Activated naive CD4-positive, alpha-beta T cell treated with anti-CD3 and anti-CD28 coated beads for 36 hours (primary cell): ENCODE results near the gene TJP2. TPM values are rescaled to one million over a fixed set of nuclear protein-coding genes. Genes with fewer than 3 reads are reported as not detected.

Experiments
- CTCF ChIA-PET: fragments of 350-600 bp; sonication (Branson Sonifier 250); formaldehyde crosslinking; loops from one replicate; lab custom pipeline; 2021; ENCODE audit warnings: antibody characterized with exemption; lab: Charles Lee
- DNase-seq: peaks from one replicate; pipeline ENCODE4 v3.0.0-alpha.2; 2020
- H3K27ac Mint-ChIP-seq: one replicate; pipeline ENCODE4 v1.8.0; 2021; ENCODE audit warnings: mild to moderate bottlenecking, mixed read lengths
- H3K27me3 Mint-ChIP-seq: one replicate; pipeline ENCODE4 v1.8.0; 2021; ENCODE audit warnings: low read depth, mixed read lengths
- H3K36me3 Mint-ChIP-seq: one replicate; pipeline ENCODE4 v1.8.0; 2021; ENCODE audit warnings: low read depth, mixed read lengths
- H3K4me1 Mint-ChIP-seq: one replicate; pipeline ENCODE4 v1.8.0; 2021; ENCODE audit warnings: low read depth, mixed read lengths
- H3K4me3 Mint-ChIP-seq: one replicate; pipeline ENCODE4 v1.8.0; 2021; ENCODE audit warnings: mild to moderate bottlenecking, moderate library complexity, mixed read lengths
- H3K9me3 Mint-ChIP-seq: one replicate; pipeline ENCODE4 v1.8.0; 2021; ENCODE audit warnings: mixed read lengths
- intact Hi-C: fragments of 100-400 bp; cut with micrococcal nuclease; formaldehyde crosslinking; loops from one replicate; pipeline ENCODE4 v1.15.1; 2023
- total RNA-seq, 2 experiments: library from RNA; stranded (reverse); gene quantifications; one replicate each; pipeline ENCODE4 v1.2.3, GENCODE V29; 2021

The TJP2 gene
- total RNA-seq, 2 experiments from 2014 or later = 7.6 to 9.1 TPM

DNA sequence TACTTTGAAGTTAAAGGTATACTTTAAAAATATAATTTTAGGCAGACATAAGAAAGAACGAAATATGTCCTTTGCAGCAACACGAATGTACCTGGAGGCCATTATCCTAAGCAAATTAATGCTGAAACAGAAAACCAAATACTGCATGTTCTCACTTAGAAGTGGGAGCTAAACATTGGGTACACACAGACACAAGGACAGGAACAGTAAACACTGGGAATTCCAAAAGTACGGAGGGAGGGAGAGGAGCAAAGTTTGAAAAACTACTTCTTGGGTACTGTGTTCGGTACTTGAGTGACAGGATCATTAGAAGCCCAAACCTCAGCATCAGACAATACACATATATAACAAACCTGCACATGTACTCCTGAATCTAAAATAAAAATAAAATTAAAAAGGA lies 40.9 kb downstream of the TJP2 start:
- no peaks in the 10 kb centered on the region for H3K4me1 Mint-ChIP-seq
- CTCF ChIA-PET = interaction anchor here (0.7 to 1.0 kb wide), 2 partner anchors 57 to 647 kb away, joined by 3 read pairs; no protein-coding TSS in a partner anchor
- DNase-seq = no peak
- H3K27me3 Mint-ChIP-seq = no peaks in the 10 kb centered on the region
- no peaks in the 10 kb centered on the region for H3K9me3 Mint-ChIP-seq
- no peak overlapping the region for H3K4me3 Mint-ChIP-seq
- peaks cover 1% of the 10 kb centered on the region for H3K36me3 Mint-ChIP-seq
- intact Hi-C loops = no loop called here
- no peak overlapping the region for H3K27ac Mint-ChIP-seq

DNA sequence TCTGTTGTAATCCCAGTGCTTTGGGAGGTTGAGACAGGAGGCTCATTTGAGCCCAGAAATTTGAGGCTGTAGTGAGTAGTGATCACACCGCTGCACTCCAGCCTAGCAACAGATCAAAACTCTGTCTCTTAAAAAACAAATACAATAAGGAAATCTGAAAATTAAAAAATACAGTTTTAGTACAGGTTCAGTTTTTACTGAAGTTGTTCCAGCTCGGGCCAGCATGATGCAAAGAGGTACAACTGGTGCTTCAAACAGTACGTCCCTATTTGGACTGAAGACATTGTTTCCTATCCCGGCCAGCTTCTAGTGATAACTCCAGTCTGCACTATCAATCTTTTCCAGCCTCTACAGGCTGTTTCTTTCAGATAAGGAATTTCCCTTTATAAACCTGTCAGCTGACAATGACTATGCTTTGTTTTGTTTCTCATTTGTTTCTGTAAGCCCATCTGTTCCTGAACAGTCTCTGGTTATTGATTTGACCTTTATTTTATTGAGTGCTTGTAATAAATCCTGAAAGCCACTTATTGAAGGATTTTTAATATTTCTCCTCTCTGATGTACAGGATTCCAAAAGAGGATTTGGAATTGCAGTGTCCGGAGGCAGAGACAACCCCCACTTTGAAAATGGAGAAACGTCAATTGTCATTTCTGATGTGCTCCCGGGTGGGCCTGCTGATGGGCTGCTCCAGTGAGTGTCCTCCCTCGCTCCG lies 41.9 kb downstream of the TJP2 start:
- Mint-ChIP-seq H3K27ac (no peak overlapping the region), H3K4me3 (no peak overlapping the region), H3K27me3 (no peaks in the 10 kb centered on the region), H3K9me3 (no peaks in the 10 kb centered on the region), H3K36me3 (peaks cover 4% of the 10 kb centered on the region), H3K4me1 (no peaks in the 10 kb centered on the region)
- intact Hi-C loops = no loop called here
- DNase-seq = no peak
- CTCF ChIA-PET = interaction anchor here (0.6 kb wide), 1 partner anchor 22 kb away, joined by 3 read pairs; no protein-coding TSS in a partner anchor

DNA sequence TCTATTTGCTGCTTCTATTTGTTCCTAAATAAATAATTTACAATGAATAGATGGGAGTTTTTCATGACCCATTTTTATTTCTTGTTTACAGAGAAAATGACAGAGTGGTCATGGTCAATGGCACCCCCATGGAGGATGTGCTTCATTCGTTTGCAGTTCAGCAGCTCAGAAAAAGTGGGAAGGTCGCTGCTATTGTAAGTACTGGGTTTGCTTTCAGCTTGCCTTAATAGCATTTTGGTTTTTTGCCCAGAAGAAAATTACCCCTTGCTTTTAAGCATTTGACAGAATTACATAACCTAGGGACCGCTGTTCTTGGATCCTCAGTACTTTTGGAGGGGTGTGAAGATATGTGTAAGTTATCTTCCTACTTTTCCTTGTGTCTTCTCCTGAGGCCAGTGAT lies 44.1 kb downstream of the TJP2 start:
- Mint-ChIP-seq H3K9me3 (no peaks in the 10 kb centered on the region), H3K27me3 (no peaks in the 10 kb centered on the region), H3K4me3 (no peak overlapping the region), H3K36me3 (peaks cover 4% of the 10 kb centered on the region), H3K27ac (no peak overlapping the region), H3K4me1 (no peaks in the 10 kb centered on the region)
- CTCF ChIA-PET = no interaction called here
- intact Hi-C loops = no loop called here
- DNase-seq = no peak

DNA sequence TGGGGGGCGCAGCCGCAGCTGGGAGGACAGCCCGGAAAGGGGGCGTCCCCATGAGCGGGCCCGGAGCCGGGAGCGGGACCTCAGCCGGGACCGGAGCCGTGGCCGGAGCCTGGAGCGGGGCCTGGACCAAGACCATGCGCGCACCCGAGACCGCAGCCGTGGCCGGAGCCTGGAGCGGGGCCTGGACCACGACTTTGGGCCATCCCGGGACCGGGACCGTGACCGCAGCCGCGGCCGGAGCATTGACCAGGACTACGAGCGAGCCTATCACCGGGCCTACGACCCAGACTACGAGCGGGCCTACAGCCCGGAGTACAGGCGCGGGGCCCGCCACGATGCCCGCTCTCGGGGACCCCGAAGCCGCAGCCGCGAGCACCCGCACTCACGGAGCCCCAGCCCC lies 47.0 kb downstream of the TJP2 start:
- Mint-ChIP-seq H3K9me3 (no peaks in the 10 kb centered on the region), H3K36me3 (peaks cover 8% of the 10 kb centered on the region), H3K27ac (no peak overlapping the region), H3K27me3 (no peaks in the 10 kb centered on the region), H3K4me1 (no peaks in the 10 kb centered on the region), H3K4me3 (no peak overlapping the region)
- DNase-seq = no peak
- CTCF ChIA-PET = no interaction called here
- intact Hi-C loops = no loop called here

DNA sequence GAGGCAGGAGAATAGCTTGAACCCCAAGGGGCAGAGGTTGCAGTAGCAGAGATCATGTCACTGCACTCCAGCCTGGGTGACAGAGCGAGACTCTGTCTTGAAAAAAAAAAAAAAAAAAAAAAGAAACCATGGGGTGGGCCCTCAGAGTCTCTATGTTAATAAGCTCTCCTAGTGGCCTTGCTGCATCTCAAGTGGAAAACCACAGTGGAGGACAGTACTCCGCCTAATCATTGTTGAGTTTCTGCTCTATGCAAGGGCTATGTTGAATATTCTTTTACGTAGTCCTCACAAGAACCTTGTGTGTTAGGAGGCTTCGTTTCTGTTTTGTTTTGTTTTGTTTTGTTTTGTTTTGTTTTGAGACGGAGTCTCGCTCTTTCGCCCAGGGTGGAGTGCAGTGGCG lies 48.9 kb downstream of the TJP2 start:
- no peaks in the 10 kb centered on the region for H3K9me3 Mint-ChIP-seq
- CTCF ChIA-PET = interaction anchor here (0.9 to 1.3 kb wide), 2 partner anchors 9 to 62 kb away, joined by 3 read pairs; no protein-coding TSS in a partner anchor
- no peaks in the 10 kb centered on the region for H3K27me3 Mint-ChIP-seq
- H3K36me3 Mint-ChIP-seq = peaks cover 6% of the 10 kb centered on the region
- no peak overlapping the region for H3K4me3 Mint-ChIP-seq
- DNase-seq = no peak
- no peak overlapping the region for H3K27ac Mint-ChIP-seq
- intact Hi-C loops = no loop called here
- no peaks in the 10 kb centered on the region for H3K4me1 Mint-ChIP-seq

DNA sequence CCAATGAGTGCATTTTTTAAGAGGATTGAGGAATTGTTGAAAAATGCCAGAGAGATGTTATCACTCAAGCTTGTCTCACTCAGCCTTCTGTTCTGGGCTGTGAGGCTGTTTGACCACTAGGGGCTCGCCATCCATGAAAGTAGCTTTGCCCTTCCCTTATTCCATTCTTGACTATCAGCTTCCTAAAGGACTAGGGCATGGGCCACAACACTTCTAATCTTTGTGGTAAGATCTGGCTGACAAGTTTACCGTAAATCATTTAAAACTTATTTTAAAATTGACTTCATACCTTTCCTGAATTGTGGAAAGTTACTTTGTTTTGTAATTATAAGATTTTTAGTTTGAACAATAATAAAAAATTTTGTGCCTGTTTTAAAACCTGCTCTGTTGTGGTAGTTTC lies 49.5 kb downstream of the TJP2 start:
- Mint-ChIP-seq H3K9me3 (no peaks in the 10 kb centered on the region), H3K4me1 (no peaks in the 10 kb centered on the region), H3K27me3 (no peaks in the 10 kb centered on the region), H3K36me3 (peaks cover 6% of the 10 kb centered on the region), H3K27ac (no peak overlapping the region), H3K4me3 (no peak overlapping the region)
- intact Hi-C loops = no loop called here
- CTCF ChIA-PET = interaction anchor here (1.3 kb wide), 1 partner anchor 63 kb away, joined by 3 read pairs; no protein-coding TSS in a partner anchor
- no peak for DNase-seq

DNA sequence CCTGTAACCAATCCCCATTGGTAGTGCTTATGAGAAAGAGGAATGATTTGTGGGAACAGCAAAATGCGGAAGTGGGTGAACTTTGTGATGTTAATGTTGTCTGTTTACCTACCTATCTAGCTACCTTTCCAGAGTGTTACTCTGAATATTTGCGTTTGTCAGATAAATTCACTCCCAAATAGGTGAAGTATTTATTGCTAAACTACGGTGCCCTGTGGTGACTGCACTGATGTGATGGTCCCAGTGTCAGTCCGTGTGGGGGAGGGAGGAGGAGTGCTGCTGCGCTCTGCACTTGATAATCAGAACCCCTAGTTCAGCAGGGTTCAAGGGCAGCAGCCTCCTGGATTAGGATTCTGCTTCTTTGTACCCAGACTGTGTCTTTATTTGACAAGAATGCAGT lies 55.3 kb downstream of the TJP2 start:
- H3K9me3 Mint-ChIP-seq = no peaks in the 10 kb centered on the region
- peaks cover 10% of the 10 kb centered on the region for H3K36me3 Mint-ChIP-seq
- H3K4me1 Mint-ChIP-seq = no peaks in the 10 kb centered on the region
- no peaks in the 10 kb centered on the region for H3K27me3 Mint-ChIP-seq
- intact Hi-C loops = no loop called here
- no peak overlapping the region for H3K4me3 Mint-ChIP-seq
- no peak for DNase-seq
- CTCF ChIA-PET = no interaction called here
- H3K27ac Mint-ChIP-seq = no peak overlapping the region

DNA sequence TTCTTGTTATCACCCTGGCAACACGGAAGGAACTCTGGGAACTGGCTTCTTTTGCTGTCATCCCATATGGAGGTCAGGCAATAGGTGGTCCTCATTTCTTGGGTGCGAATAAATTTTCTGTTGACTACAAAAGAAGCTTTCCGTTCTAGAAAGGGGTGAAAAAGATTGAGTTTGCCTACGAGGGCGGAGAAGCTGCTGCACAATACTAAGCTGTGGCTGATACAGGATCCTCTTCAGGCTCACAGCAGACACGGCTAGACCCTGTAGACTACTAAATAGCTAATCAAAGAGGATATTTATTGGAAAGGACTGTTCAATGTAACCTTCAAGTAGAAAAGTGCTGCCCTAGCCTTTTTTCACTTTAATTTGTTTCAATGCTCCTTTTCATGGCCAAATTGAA lies 58.1 kb downstream of the TJP2 start:
- CTCF ChIA-PET = no interaction called here
- Mint-ChIP-seq H3K4me1 (no peaks in the 10 kb centered on the region), H3K9me3 (no peaks in the 10 kb centered on the region), H3K4me3 (no peak overlapping the region), H3K27ac (no peak overlapping the region), H3K27me3 (no peaks in the 10 kb centered on the region), H3K36me3 (peaks cover 8% of the 10 kb centered on the region)
- DNase-seq = no peak
- intact Hi-C loops = no loop called here

DNA sequence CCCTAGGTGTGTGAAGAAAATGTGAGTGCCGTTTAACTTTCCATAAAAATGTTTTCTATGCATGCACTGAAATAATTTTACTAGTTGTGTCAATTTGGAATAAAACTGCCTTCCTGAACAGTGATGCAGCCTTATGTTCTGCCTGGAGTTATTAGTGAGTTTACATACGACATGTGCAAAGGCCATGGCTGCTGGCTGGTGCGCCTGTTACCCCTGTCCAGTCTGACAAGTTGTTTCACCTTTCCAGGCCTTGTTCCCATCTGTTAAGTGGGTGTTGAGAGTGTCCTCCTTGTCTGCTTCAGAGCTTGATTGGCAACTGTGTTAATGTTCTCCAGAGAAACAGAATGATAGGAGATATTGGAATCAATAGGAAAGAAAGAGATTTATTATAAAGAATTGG lies 60.6 kb downstream of the TJP2 start:
- CTCF ChIA-PET = no interaction called here
- intact Hi-C loops = no loop called here
- Mint-ChIP-seq H3K4me1 (no peaks in the 10 kb centered on the region), H3K4me3 (no peak overlapping the region), H3K9me3 (no peaks in the 10 kb centered on the region), H3K27ac (no peak overlapping the region), H3K27me3 (no peaks in the 10 kb centered on the region), H3K36me3 (peaks cover 20% of the 10 kb centered on the region)
- no peak for DNase-seq

DNA sequence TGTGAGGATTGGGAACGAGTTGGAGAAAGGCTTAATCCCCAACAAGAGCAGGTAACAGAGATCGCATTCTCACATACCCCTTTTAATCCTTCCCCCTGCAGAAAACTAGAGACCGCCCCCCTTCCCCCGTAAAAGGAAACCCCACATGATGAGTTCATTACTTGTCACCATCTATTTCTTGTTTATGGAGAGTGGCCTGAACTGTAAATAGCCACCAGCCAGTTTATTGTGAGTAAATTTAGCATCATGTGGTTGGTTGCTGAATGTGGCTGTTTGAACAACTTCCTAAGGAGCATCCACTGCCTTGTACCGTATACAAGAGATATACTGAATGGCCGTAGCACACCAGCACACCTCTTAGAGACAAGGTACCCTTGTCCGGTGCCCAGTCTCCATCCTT lies 62.1 kb downstream of the TJP2 start:
- Mint-ChIP-seq H3K4me3 (no peak overlapping the region), H3K27me3 (no peaks in the 10 kb centered on the region), H3K27ac (no peak overlapping the region), H3K4me1 (no peaks in the 10 kb centered on the region), H3K9me3 (no peaks in the 10 kb centered on the region), H3K36me3 (peaks cover 14% of the 10 kb centered on the region)
- CTCF ChIA-PET = no interaction called here
- intact Hi-C loops = no loop called here
- DNase-seq = no peak

DNA sequence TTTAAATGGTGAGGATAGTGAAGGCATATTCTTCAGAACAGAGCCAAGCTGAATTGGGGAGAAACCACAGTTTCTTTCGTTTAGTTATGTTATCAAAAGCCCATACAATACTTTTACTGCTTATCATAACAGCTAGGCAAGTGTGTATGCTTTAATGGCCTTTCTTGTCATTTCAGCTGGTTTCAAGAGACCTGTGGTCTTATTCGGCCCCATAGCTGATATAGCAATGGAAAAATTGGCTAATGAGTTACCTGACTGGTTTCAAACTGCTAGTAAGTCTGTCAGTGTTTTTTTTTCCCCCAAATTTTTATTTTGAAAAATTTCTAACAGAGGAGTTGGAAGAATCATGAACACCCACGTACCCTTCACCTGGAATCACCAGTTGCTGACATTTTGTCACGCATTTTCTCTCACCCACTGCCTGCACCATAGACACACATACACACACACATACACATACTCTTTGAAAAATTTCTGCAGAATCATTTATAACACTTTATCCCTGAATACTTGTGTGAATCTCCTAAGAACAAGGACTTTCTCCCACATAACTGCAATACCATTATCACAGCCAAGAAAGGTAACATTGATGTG lies 63.7 kb downstream of the TJP2 start:
- no peak overlapping the region for H3K4me3 Mint-ChIP-seq
- no peaks in the 10 kb centered on the region for H3K27me3 Mint-ChIP-seq
- no peak for DNase-seq
- no peaks in the 10 kb centered on the region for H3K4me1 Mint-ChIP-seq
- no peak overlapping the region for H3K27ac Mint-ChIP-seq
- intact Hi-C loops = no loop called here
- peaks cover 14% of the 10 kb centered on the region for H3K36me3 Mint-ChIP-seq
- no peaks in the 10 kb centered on the region for H3K9me3 Mint-ChIP-seq
- CTCF ChIA-PET = interaction anchor here (0.8 kb wide), 1 partner anchor 22 kb away, joined by 3 read pairs; no protein-coding TSS in a partner anchor

DNA sequence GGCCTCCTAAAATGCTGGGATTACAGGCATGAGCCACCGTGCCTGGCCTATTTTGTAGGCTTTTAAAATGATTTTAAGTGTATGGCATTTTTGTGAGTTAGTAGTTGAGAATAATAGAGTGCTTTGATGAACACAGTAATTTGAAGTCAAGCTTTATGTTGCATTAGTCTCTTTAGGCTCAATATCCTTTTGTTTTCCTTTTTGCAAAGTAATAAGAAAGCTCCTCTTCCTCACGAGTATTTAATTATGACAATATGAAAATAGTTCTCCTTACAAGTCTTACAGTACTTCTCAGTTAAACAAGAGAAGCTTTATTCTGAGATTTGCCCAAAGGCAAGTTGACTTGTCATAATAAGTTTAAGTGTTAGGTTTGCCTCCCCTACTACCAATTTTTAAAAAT lies 69.0 kb downstream of the TJP2 start:
- H3K36me3 Mint-ChIP-seq = peaks cover 17% of the 10 kb centered on the region
- H3K4me1 Mint-ChIP-seq = no peaks in the 10 kb centered on the region
- no peaks in the 10 kb centered on the region for H3K27me3 Mint-ChIP-seq
- no peaks in the 10 kb centered on the region for H3K9me3 Mint-ChIP-seq
- no peak for DNase-seq
- no peak overlapping the region for H3K4me3 Mint-ChIP-seq
- intact Hi-C loops = no loop called here
- no peak overlapping the region for H3K27ac Mint-ChIP-seq
- CTCF ChIA-PET = no interaction called here

DNA sequence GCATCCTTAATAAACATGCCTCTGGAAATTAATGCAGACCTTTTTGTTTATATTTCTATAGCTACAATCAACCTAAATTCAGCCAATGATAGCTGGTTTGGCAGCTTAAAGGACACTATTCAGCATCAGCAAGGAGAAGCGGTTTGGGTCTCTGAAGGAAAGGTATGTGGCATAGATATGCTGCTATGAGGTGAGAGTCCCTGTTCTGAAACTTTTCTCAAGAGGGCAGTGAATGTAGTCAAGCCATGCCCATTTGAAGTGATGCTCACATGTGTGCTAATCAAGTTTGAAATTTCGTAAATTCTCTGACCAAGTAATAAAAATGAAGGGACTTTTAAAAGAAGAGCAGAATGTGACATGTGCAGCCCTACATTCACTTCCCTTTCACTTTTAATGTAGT lies 72.6 kb downstream of the TJP2 start:
- no peaks in the 10 kb centered on the region for H3K9me3 Mint-ChIP-seq
- no peak overlapping the region for H3K27ac Mint-ChIP-seq
- no peak for DNase-seq
- H3K4me3 Mint-ChIP-seq = no peak overlapping the region
- H3K36me3 Mint-ChIP-seq = peaks cover 12% of the 10 kb centered on the region
- intact Hi-C loops = no loop called here
- H3K4me1 Mint-ChIP-seq = no peaks in the 10 kb centered on the region
- H3K27me3 Mint-ChIP-seq = no peaks in the 10 kb centered on the region
- CTCF ChIA-PET = interaction anchor here (0.7 to 1.3 kb wide), 2 partner anchors 54 to 73 kb away, joined by 3 to 5 read pairs; no protein-coding TSS in a partner anchor
